ENCODE data around the gene KLHL13. TPM values are rescaled to one million over a fixed set of nuclear protein-coding genes. Genes with fewer than 3 reads are reported as not detected.

Gene KLHL13
- total RNA-seq, 1 donor from 2014 or later: not detected

DNA sequence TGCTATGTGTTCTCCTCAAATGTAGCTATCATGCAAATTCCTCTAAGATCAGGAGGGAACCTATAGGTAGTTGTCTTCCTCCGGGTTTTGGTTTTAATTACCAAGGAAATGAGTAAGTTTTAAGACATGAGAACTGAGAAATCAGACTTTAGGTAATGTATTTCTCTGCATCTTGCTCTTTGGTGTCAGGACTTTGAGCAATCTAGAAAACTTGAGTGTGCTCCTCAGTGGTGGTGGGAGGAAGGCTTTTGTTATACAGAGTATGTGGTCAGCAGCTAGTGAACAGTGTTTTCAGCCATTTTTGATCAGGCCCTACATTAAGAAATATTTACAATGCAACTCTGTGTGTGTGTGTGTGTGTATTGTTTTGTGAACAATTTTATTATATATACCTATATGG is 224.1 kb downstream of the KLHL13 start:
- no peaks in the 10 kb centered on the region for H3K36me3 Mint-ChIP-seq (ENCODE audit: unreplicated experiment)
- no peak overlapping the region for H3K4me3 Mint-ChIP-seq (ENCODE audit: unreplicated experiment)
- H3K27ac Mint-ChIP-seq (ENCODE audit: unreplicated experiment): no peak overlapping the region
- no peaks in the 10 kb centered on the region for H3K4me1 Mint-ChIP-seq (ENCODE audit: unreplicated experiment)
- H3K27me3 Mint-ChIP-seq (ENCODE audit: unreplicated experiment): no peaks in the 10 kb centered on the region
- TF ChIP-seq, protein P1, sequence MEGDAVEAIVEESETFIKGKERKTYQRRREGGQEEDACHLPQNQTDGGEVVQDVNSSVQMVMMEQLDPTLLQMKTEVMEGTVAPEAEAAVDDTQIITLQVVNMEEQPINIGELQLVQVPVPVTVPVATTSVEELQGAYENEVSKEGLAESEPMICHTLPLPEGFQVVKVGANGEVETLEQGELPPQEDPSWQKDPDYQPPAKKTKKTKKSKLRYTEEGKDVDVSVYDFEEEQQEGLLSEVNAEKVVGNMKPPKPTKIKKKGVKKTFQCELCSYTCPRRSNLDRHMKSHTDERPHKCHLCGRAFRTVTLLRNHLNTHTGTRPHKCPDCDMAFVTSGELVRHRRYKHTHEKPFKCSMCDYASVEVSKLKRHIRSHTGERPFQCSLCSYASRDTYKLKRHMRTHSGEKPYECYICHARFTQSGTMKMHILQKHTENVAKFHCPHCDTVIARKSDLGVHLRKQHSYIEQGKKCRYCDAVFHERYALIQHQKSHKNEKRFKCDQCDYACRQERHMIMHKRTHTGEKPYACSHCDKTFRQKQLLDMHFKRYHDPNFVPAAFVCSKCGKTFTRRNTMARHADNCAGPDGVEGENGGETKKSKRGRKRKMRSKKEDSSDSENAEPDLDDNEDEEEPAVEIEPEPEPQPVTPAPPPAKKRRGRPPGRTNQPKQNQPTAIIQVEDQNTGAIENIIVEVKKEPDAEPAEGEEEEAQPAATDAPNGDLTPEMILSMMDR (IDR thresholded peaks at IDR 0.05): no peak
- DNase-seq (ENCODE audit: extremely low spot score, unreplicated experiment): no peak
- peaks cover 6% of the 10 kb centered on the region for H3K9me3 Mint-ChIP-seq (ENCODE audit: unreplicated experiment)

DNA sequence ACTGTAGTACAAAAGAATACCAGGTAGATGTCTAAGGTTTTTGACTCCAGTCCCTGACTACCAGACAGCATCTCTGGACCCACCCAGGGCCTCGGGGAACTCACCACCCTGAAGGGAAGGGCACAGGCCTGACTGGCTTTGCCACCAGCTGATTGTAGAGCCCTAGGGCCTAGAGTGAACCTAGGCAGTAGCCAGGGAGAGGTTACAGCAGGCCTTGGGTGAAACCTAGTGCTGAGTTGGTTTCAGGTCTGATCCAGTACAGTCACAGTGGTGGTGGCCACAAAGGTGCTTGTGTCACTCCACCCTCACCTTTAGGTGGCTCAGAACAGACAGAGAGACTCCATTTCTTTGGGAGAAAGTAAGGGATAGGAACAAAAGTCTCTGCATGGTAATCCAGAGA is 244.8 kb downstream of the KLHL13 start:
- H3K27ac Mint-ChIP-seq (ENCODE audit: unreplicated experiment): no peak overlapping the region
- TF ChIP-seq, protein P1 (IDR thresholded peaks at IDR 0.05): no peak
- no peaks in the 10 kb centered on the region for H3K36me3 Mint-ChIP-seq (ENCODE audit: unreplicated experiment)
- no peak for DNase-seq (ENCODE audit: extremely low spot score, unreplicated experiment)
- H3K9me3 Mint-ChIP-seq (ENCODE audit: unreplicated experiment): peaks cover 39% of the 10 kb centered on the region
- H3K4me3 Mint-ChIP-seq (ENCODE audit: unreplicated experiment): no peak overlapping the region
- H3K27me3 Mint-ChIP-seq (ENCODE audit: unreplicated experiment): no peaks in the 10 kb centered on the region
- no peaks in the 10 kb centered on the region for H3K4me1 Mint-ChIP-seq (ENCODE audit: unreplicated experiment)

DNA sequence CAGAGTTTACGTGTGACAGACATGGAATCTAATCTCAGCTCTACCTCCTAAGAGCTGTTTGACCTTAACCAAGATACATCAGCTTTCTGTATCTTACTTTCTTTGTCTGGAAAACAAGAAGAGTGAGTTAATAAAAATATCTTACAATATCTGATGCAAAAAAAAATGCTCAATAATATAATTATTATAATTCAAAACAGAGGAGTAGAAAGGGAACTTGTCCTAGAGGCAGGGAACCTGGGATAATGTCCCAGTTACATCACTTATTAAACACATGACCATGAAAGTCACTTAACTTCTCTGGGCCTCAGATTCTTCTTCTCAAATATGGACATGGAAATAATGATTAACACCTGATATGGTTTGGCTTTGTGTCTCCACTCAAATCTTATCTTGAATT is 256.1 kb downstream of the KLHL13 start:
- H3K4me3 Mint-ChIP-seq (ENCODE audit: unreplicated experiment): no peak overlapping the region
- DNase-seq (ENCODE audit: extremely low spot score, unreplicated experiment): no peak
- peaks cover 15% of the 10 kb centered on the region for H3K9me3 Mint-ChIP-seq (ENCODE audit: unreplicated experiment)
- H3K27ac Mint-ChIP-seq (ENCODE audit: unreplicated experiment): no peak overlapping the region
- no peaks in the 10 kb centered on the region for H3K4me1 Mint-ChIP-seq (ENCODE audit: unreplicated experiment)
- TF ChIP-seq, protein P1 (IDR thresholded peaks at IDR 0.05): no peak
- H3K36me3 Mint-ChIP-seq (ENCODE audit: unreplicated experiment): no peaks in the 10 kb centered on the region
- no peaks in the 10 kb centered on the region for H3K27me3 Mint-ChIP-seq (ENCODE audit: unreplicated experiment)

DNA sequence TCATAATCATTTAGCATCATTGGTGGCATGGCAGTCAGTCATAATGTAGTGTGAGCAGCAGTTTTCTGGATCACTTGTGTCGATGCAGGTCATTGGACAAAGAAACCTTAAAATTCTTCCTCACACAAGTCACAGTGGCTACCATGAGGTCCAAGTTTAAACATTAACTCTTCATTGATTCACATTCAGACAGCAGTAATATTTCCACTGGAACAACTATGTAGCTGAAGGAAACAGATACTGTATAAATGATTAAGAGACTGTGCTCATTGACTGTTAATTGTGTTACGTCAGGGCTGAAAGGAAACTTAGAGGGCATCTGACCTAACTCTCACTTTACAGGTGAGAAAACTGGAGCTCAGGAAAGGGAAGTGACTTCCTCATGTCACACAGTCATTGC is 261.8 kb downstream of the KLHL13 start:
- Mint-ChIP-seq H3K9me3 (ENCODE audit: unreplicated experiment) (peaks cover 16% of the 10 kb centered on the region), H3K4me3 (ENCODE audit: unreplicated experiment) (no peak overlapping the region), H3K27me3 (ENCODE audit: unreplicated experiment) (no peaks in the 10 kb centered on the region), H3K4me1 (ENCODE audit: unreplicated experiment) (no peaks in the 10 kb centered on the region), H3K27ac (ENCODE audit: unreplicated experiment) (no peak overlapping the region), H3K36me3 (ENCODE audit: unreplicated experiment) (no peaks in the 10 kb centered on the region)
- DNase-seq (ENCODE audit: extremely low spot score, unreplicated experiment): no peak
- TF ChIP-seq, protein P1 (IDR thresholded peaks at IDR 0.05): no peak

DNA sequence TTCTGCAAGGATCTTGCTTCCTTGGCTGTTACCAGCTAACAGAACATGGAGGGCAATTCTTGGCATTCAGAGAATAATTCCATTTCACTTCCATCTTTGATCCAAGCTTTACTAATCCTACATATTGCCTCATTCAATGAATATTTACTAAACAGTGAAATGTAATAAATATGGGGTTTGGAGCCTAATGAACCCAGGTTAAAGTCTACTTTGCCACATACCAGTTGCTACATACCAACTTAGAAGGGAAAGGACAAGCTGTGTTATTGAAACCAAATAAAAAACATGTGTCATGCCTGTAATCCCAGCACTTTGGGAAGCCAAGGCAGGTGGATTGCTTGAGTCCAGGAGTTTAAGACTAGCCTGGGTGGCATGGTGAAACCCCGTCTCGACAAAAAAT is 265.6 kb downstream of the KLHL13 start:
- no peak overlapping the region for H3K27ac Mint-ChIP-seq (ENCODE audit: unreplicated experiment)
- no peak overlapping the region for H3K4me3 Mint-ChIP-seq (ENCODE audit: unreplicated experiment)
- no peaks in the 10 kb centered on the region for H3K4me1 Mint-ChIP-seq (ENCODE audit: unreplicated experiment)
- H3K9me3 Mint-ChIP-seq (ENCODE audit: unreplicated experiment): peaks cover 6% of the 10 kb centered on the region
- TF ChIP-seq, protein P1 (IDR thresholded peaks at IDR 0.05): no peak
- no peak for DNase-seq (ENCODE audit: extremely low spot score, unreplicated experiment)
- H3K36me3 Mint-ChIP-seq (ENCODE audit: unreplicated experiment): no peaks in the 10 kb centered on the region
- no peaks in the 10 kb centered on the region for H3K27me3 Mint-ChIP-seq (ENCODE audit: unreplicated experiment)

Other genes starting within 250 kb of the KLHL13 start
- gene WDR44, start 229.3 kb upstream of the KLHL13 start, total RNA-seq: 29.4 and 31.1 TPM in 2 replicates